ENCODE measurements around the gene EPHB1. TPM values are rescaled to one million over a fixed set of nuclear protein-coding genes. Genes with fewer than 3 reads are reported as not detected.

The EPHB1 gene
- polyA plus RNA-seq (2012; ENCODE audit: insufficient read depth, insufficient read length): 3.8 TPM

- DNase-seq (ENCODE audit: low read depth, low spot score): peak; percentile 86
- H3K4me3 ChIP-seq (ENCODE audit: low read length): peak within 1 kb of the TSS; percentile 52
These were observed at the start of gene EPHB1 for GRCh38 chr3:134794950-134795745. Gene EPHB1 (plus strand): TSS chr3:134795260.

- DNase-seq (ENCODE audit: low read depth, low spot score): no peak
- H3K4me3 ChIP-seq (ENCODE audit: low read length): no peak overlapping the region
These were observed 46.4 kb upstream of the EPHB1 start for GRCh38 chr3:134748698-134749097.

GRCh38 chr3:134749174-134749573 lies 45.9 kb upstream of the EPHB1 start:
- H3K4me3 ChIP-seq (ENCODE audit: low read length): no peak overlapping the region
- DNase-seq (ENCODE audit: low read depth, low spot score): no peak

GRCh38 chr3:134749802-134750553 lies 45.1 kb upstream of the EPHB1 start:
- DNase-seq (ENCODE audit: low read depth, low spot score): no peak
- no peak overlapping the region for H3K4me3 ChIP-seq (ENCODE audit: low read length)

GRCh38 chr3:134751831-134752230 lies 43.2 kb upstream of the EPHB1 start:
- DNase-seq (ENCODE audit: low read depth, low spot score): no peak
- no peak overlapping the region for H3K4me3 ChIP-seq (ENCODE audit: low read length)

GRCh38 chr3:134752761-134753461 lies 42.1 kb upstream of the EPHB1 start:
- no peak overlapping the region for H3K4me3 ChIP-seq (ENCODE audit: low read length)
- no peak for DNase-seq (ENCODE audit: low read depth, low spot score)

GRCh38 chr3:134753999-134754742 lies 40.9 kb upstream of the EPHB1 start:
- no peak for DNase-seq (ENCODE audit: low read depth, low spot score)
- H3K4me3 ChIP-seq (ENCODE audit: low read length): no peak overlapping the region

GRCh38 chr3:134754768-134755559 lies 40.1 kb upstream of the EPHB1 start:
- DNase-seq (ENCODE audit: low read depth, low spot score): peak; percentile 28
- H3K4me3 ChIP-seq (ENCODE audit: low read length): no peak overlapping the region

GRCh38 chr3:134755821-134756220 lies 39.2 kb upstream of the EPHB1 start:
- H3K4me3 ChIP-seq (ENCODE audit: low read length): no peak overlapping the region
- no peak for DNase-seq (ENCODE audit: low read depth, low spot score)

- DNase-seq (ENCODE audit: low read depth, low spot score): no peak
- H3K4me3 ChIP-seq (ENCODE audit: low read length): no peak overlapping the region
These were observed 37.5 kb upstream of the EPHB1 start for GRCh38 chr3:134757549-134758069.

- DNase-seq (ENCODE audit: low read depth, low spot score): no peak
- no peak overlapping the region for H3K4me3 ChIP-seq (ENCODE audit: low read length)
These were observed 33.8 kb upstream of the EPHB1 start for GRCh38 chr3:134761213-134761612.

- no peak overlapping the region for H3K4me3 ChIP-seq (ENCODE audit: low read length)
- DNase-seq (ENCODE audit: low read depth, low spot score): no peak
These were observed 33.0 kb upstream of the EPHB1 start for GRCh38 chr3:134762016-134762415.

GRCh38 chr3:134765468-134765867 lies 29.6 kb upstream of the EPHB1 start:
- no peak for DNase-seq (ENCODE audit: low read depth, low spot score)
- H3K4me3 ChIP-seq (ENCODE audit: low read length): no peak overlapping the region

- no peak overlapping the region for H3K4me3 ChIP-seq (ENCODE audit: low read length)
- DNase-seq (ENCODE audit: low read depth, low spot score): no peak
These were observed 28.8 kb upstream of the EPHB1 start for GRCh38 chr3:134766290-134766689.

GRCh38 chr3:134768116-134768515 lies 26.9 kb upstream of the EPHB1 start:
- H3K4me3 ChIP-seq (ENCODE audit: low read length): no peak overlapping the region
- no peak for DNase-seq (ENCODE audit: low read depth, low spot score)

GRCh38 chr3:134768837-134769236 lies 26.2 kb upstream of the EPHB1 start:
- DNase-seq (ENCODE audit: low read depth, low spot score): no peak
- no peak overlapping the region for H3K4me3 ChIP-seq (ENCODE audit: low read length)

- no peak for DNase-seq (ENCODE audit: low read depth, low spot score)
- no peak overlapping the region for H3K4me3 ChIP-seq (ENCODE audit: low read length)
These were observed 25.7 kb upstream of the EPHB1 start for GRCh38 chr3:134769287-134769868.

GRCh38 chr3:134772011-134772410 lies 23.0 kb upstream of the EPHB1 start:
- DNase-seq (ENCODE audit: low read depth, low spot score): no peak
- no peak overlapping the region for H3K4me3 ChIP-seq (ENCODE audit: low read length)
